HG03575 (cell line): ENCODE measurements around the gene PIH1D2.
"Not testable (repeated sequence)": the region's sequence is repeated elsewhere in the genome, so short reads cannot be mapped to it uniquely, and the experiment has no call there.

Experiments used
- ATAC-seq: cut with Tn5 transposase; IDR thresholded peaks from one replicate; pipeline ENCODE4 v1.9.1; 2021; ENCODE audit not compliant: unreplicated experiment, insufficient number of reproducible peaks, low FRiP score; ENCODE audit errors: extremely low read depth

PIH1D2 gene, protein sequence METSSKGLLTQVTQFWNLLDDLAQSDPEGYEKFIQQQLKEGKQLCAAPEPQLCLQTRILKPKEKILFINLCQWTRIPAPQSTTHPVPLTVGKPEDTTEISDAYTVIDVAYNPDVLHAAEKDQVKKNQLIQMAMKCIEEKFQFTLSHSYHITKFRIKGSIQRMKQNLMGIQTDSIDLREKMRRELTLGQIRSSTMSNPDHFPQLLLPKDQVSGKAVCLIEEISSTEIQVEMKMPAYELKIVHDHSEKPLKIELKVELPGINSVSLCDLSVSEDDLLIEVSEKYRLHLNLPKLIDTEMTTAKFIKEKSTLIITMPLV

DNA sequence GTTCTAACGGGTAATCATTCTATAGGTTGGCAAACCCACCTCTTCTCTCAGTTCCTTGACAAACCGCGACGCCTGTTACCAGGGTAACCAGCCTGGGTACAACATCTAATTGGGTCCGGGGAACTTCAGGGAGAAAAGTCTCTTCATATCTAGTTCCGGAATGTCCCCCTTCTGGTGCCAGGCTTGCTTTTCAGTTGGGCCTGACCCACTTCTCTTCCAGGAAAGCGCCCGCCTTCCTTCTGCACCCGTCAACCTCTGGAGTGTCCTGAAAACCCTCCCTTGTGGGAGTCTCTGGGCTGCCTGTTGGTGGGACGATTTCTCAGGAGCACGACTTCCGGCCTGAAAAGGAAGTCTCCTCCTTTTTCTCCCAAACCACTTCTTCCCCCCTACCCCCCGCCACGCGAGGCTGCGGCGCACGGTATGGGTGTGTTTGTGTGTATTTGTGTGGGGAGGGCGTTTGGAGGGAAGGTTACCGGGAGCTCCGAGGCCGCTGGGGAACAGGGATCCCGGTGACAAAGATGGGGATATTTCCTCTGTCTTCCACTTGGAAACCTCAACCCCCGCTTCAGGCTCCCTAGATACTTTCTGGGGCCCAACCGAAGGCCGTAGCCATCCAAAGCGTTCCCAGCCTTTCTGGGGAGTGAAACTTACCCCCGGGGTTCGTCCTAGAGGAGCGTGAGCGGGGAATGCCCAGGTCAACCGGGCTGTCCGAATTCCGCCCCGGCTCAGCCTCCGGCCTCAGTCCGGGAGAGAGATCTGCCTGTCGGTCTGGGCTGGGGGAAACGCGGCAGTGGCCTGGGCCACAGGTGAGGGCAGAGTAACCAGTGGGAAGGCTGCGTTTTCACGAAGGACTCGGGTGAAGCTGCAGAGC, at the start of gene PIH1D2, which contains the start of gene NKAPD1:
Gene PIH1D2 (minus strand): TSS at position 77 of the 871 bp plus-strand sequence. CDS start 843 bp downstream, outside the sequence.
Gene NKAPD1 (plus strand): TSS at position 359 of the 871 bp plus-strand sequence. CDS start 1,276 bp downstream, outside the sequence.
- ATAC-seq = peak; percentile 63

DNA sequence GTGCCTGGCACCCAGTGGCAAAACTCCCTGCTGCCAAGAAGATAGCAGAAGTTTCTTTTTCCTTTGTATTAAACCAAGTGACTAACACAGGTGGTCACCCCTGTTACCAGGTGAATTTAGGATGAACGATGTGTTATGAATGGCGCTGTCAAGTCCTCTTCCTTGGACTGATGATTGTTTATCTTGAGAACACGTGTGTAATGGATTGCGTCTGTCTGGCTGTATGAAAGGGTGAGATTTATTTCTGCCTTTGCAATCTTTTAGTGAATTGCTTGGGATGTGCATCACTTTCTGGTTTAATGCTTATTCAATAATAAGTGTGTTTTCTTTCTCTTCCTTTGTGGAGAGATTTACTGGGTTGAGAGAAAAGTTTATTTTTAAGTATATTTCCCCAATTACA, 49.3 kb upstream of the PIH1D2 start:
- ATAC-seq = no peak

DNA sequence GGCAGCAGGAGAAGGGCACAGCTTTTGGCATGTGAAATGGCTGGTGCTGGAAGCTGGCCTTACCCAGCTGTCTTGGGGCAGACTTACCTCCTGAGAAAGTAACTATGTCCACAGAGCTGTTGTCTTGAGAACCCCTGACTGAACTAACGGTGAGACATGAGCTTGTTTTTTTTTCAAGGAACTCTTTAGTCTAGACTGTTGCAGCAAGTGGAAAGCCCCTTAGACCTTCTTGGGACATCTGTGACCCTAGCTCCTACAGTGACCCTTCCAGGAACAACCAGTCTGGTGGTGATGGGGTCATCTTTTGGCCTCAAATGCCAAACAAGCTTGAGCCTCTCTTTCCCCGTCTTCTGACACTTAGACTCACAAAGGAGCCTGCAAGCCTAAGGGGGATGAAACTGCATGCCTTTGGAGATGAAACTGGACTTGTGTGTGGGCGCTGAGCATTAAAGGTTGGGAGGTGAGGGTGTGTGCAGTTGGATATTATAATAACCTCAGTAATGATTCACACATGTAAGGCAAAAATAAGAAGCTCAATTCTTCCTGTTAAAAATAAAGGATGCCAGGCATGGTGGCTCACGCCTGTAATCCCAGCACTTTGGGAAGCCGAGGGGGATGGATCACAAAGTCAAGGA, 48.3 kb upstream of the PIH1D2 start:
- ATAC-seq = no peak

DNA sequence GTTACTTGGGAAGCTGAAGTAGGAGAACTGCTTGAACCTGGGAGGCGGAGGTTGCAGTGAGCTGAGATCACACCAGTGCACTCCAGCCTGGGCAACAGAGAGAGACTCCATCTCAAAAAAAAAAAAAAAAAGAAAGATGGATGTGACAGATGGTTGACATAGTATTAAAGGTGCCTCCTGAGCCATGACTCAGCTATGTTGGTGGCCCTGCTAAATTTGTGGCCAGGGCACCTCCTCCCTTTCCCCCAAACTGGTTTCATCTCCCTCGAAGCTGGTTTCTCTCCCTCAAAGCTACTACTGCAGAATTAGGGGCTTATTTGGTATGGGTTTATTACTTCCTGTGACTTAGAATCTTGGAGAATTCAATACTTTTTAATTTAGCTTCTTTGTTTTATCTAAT, 44.4 kb upstream of the PIH1D2 start:
- ATAC-seq = no peak

DNA sequence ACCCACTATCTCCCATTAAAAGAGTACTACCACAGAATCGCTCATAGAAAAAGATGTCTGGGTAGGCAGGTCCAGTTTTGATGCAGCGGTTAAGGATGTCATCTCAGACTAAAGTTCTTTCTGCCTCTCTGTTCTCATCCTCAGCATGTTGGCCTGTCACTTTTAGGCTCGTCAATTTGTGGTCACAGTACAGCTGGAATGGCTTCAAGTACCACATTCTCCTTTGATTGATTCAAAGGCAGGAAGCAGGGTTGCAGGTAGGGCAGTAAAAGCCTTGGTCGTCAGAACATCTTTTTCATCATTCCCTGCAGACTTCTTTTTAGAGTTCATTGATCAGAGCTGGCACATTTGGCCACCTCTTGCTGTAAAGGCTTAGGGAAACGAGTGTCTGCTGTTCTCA, 41.6 kb upstream of the PIH1D2 start:
- ATAC-seq = no peak

DNA sequence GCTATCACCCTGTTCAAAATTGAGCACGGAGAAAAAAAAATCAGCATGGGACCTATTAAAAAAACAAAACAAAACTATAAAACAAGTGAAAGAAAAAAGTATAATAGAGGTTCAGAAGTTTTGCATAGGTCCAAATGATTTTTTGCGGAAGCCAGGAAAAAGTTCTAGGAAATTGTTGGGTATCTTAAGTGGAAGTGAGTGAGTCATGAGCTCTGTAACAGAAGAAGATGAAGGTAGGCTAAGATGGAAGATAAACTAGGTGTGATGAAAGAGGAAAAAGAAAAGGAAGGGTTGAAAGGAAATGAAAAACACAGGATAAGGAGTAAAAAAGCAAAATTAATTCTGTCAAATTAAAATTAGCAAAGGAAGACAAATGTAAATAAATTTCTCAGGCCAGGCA, 40.6 kb upstream of the PIH1D2 start:
- ATAC-seq = no peak

DNA sequence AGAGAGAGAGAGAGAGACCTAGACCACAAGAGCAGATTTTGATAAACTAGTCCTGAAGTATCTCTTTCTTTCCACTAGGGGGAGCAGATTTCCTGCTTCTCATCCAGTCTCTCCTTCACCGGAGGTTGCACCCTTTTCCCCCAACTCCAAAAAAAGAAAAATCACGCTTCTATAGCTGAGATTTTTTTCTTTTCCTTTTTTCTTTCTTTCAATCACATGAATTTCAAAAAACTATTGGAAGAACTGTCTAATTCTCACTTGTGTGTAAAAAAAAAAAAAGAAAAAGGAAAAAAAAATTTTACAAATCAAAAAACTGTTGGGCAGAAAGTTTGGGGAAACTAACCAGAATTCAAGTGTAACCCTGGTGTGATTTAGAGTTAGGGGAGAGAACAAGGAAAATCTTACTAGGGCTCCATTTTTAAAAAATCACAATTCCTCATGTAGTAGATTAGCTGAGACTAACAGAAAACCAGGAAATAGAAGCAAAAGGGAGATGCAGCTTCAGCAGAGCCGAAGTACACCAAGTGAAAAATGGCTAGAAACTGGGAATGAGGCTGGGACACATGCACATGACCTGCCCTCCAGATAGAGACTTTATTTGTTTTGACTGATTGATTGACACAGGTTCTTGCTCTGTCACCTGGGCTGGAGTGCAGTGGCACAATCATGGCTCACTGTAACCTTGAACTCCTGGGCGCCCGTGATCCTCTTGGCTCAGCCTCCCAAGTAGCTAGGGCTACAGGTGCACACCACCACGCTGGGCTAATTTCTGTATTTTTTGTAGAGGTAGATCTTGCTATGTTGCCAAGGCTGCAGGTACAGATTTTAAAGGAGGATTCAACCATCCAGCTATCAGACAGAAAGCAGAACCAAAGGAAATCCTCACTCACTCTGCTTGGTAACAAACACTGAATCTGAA, 40.0 kb upstream of the PIH1D2 start:
- no peak for ATAC-seq

DNA sequence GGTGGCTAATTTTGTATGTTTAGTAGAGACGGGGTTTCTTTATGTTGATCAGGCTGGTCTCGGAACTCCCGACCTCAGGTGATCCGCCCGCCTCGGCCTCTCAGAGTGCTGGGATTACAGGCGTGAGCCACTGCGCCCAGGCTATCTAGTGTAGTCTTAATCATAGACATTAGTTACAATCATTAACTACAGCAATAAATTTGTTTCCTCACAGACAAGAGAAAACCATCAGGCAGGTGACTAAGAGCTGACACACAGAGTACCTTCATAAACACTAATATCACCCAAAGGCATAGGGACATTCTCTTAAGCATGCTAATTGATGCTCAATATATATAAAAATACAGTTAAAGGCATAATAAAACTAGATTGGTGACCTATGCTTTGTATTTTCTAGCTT, 32.3 kb upstream of the PIH1D2 start:
- no peak for ATAC-seq

- no peak for ATAC-seq
These were observed 29.6 kb upstream of the PIH1D2 start for GRCh38 chr11:112103446-112103845.

- ATAC-seq = no peak
These were observed 26.6 kb upstream of the PIH1D2 start for GRCh38 chr11:112100462-112100861.

DNA sequence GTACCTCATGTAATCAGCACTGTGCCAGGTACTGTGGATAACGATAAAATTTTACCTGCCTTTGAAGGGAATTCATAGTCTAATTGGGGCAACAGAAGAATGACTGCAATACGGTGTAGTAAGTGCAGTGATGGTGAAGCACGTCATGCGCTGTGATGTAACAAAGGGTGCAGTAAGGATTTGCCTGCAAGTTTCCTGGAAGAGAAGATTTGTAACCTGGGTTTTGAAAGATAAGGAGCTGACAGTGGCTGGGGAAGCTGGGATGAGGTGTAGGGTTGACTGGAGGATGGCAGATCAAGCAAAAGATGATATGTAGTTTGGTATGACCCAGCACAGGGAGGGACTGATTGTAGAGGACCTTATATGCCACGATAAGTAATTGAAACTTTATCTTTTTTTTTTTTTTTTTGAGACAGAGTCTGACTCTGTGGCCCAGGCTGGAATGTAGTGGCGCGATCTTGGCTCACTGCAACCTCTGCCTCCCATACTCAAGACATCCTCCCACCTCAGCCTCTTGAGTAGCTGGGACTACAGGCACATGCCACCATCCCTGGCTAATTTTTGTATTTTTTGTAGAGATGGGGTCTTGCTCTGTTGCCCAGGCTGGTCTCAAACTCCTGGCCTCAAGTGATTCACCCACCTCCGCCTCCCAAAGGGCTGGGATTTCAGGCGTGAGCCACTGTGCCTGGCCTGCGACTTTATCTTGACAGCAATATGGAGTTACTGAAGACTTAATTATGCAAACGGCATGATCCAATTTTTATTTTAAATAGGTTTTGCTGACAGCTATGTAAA, 24.1 kb upstream of the PIH1D2 start:
- ATAC-seq = no peak

- ATAC-seq = no peak
These were observed 22.4 kb upstream of the PIH1D2 start for GRCh38 chr11:112096194-112096593.

DNA sequence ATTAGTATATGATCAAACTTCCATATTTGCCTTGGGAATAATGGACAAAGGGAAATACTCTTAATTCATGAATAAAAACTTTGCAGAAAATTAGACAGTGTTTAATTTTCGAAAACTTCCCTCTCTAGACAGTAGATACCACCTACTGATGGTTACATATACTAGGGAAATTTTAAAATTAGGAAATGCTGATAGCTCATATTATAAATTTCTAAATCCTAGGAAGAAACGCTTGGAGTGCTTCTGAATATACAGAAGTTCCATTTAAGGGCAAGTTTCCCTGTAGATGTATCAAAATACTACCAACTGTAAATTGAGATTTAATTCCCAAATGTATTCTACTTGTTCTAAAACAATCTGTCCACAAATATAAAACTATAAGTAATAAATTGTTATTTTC, 21.5 kb upstream of the PIH1D2 start:
- not testable (repeated sequence) for ATAC-seq

GRCh38 chr11:112087212-112087611, 13.4 kb upstream of the PIH1D2 start:
- no peak for ATAC-seq

- peak; percentile 52 for ATAC-seq
These were observed 12.8 kb upstream of the PIH1D2 start, which contains the start of the genes SDHD and TIMM8B for GRCh38 chr11:112086422-112087191. SDHD (plus strand) TSS chr11:112086873; CDS start chr11:112086908, 35 bp downstream. TIMM8B (minus strand) TSS chr11:112086756; CDS start chr11:112086723, 33 bp downstream.

DNA sequence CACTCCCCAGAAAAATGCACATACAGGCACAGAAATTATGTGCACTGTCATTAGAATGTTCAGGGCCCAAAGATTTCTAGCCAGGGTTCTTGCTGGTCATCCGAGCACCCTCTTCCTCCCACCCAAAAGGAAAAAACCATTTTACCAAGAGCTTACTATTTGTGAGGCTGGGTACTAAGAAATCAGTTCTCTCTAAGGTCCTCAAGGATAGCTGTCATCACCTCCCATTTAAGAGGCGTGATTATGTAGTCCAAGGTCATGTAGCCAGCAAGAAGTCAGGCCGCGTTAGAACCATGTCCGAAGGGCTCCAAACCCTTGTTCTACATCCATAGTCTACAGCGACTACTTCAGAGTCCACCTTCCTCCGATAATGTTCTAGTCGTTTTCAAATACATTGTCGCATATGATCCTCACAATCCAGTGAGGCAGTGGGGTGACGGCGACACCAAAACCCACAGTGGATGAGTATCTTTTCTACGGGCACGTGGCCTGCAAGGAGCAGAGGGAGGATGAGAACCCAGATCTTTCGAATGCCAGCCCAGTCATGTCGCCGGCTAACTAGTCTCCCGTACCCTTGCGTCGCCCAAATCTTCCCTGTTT, 12.1 kb upstream of the PIH1D2 start:
- peak; percentile 17 for ATAC-seq

- ATAC-seq = no peak
These were observed 8.9 kb upstream of the PIH1D2 start for GRCh38 chr11:112082729-112083128.
